ENCODE results near the gene PCDHGA1. TPM values are rescaled to one million over a fixed set of nuclear protein-coding genes. Genes with fewer than 3 reads are reported as not detected.

PCDHGA1 gene
- total RNA-seq, 1 donor from 2014 or later: 0.13 TPM

- TF ChIP-seq, protein P1, sequence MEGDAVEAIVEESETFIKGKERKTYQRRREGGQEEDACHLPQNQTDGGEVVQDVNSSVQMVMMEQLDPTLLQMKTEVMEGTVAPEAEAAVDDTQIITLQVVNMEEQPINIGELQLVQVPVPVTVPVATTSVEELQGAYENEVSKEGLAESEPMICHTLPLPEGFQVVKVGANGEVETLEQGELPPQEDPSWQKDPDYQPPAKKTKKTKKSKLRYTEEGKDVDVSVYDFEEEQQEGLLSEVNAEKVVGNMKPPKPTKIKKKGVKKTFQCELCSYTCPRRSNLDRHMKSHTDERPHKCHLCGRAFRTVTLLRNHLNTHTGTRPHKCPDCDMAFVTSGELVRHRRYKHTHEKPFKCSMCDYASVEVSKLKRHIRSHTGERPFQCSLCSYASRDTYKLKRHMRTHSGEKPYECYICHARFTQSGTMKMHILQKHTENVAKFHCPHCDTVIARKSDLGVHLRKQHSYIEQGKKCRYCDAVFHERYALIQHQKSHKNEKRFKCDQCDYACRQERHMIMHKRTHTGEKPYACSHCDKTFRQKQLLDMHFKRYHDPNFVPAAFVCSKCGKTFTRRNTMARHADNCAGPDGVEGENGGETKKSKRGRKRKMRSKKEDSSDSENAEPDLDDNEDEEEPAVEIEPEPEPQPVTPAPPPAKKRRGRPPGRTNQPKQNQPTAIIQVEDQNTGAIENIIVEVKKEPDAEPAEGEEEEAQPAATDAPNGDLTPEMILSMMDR (IDR thresholded peaks at IDR 0.05): no peak
- Mint-ChIP-seq H3K4me3 (ENCODE audit: unreplicated experiment) (no peak overlapping the region), H3K27ac (ENCODE audit: unreplicated experiment) (no peak overlapping the region), H3K4me1 (ENCODE audit: unreplicated experiment) (no peaks in the 10 kb centered on the region), H3K36me3 (ENCODE audit: unreplicated experiment) (no peaks in the 10 kb centered on the region), H3K9me3 (ENCODE audit: unreplicated experiment) (peaks cover 17% of the 10 kb centered on the region), H3K27me3 (ENCODE audit: unreplicated experiment) (no peaks in the 10 kb centered on the region)
- no peak for DNase-seq (ENCODE audit: extremely low spot score, unreplicated experiment)
Measured at GRCh38 chr5:141366016-141366896, 35.9 kb downstream of the PCDHGA1 start.

GRCh38 chr5:141369994-141370848 lies 39.9 kb downstream of the PCDHGA1 start, which contains the start of gene PCDHGB3:
Gene PCDHGB3 (plus strand): TSS chr5:141370242. CDS start chr5:141370395, 153 bp downstream.
- Mint-ChIP-seq H3K36me3 (ENCODE audit: unreplicated experiment) (no peaks in the 10 kb centered on the region), H3K9me3 (ENCODE audit: unreplicated experiment) (peaks cover 18% of the 10 kb centered on the region), H3K27me3 (ENCODE audit: unreplicated experiment) (no peaks in the 10 kb centered on the region), H3K4me1 (ENCODE audit: unreplicated experiment) (no peaks in the 10 kb centered on the region), H3K27ac (ENCODE audit: unreplicated experiment) (no peak within 1 kb of the TSS), H3K4me3 (ENCODE audit: unreplicated experiment) (no peak within 1 kb of the TSS)
- TF ChIP-seq, protein P1 (IDR thresholded peaks at IDR 0.05): no peak
- DNase-seq (ENCODE audit: extremely low spot score, unreplicated experiment): no peak

DNA sequence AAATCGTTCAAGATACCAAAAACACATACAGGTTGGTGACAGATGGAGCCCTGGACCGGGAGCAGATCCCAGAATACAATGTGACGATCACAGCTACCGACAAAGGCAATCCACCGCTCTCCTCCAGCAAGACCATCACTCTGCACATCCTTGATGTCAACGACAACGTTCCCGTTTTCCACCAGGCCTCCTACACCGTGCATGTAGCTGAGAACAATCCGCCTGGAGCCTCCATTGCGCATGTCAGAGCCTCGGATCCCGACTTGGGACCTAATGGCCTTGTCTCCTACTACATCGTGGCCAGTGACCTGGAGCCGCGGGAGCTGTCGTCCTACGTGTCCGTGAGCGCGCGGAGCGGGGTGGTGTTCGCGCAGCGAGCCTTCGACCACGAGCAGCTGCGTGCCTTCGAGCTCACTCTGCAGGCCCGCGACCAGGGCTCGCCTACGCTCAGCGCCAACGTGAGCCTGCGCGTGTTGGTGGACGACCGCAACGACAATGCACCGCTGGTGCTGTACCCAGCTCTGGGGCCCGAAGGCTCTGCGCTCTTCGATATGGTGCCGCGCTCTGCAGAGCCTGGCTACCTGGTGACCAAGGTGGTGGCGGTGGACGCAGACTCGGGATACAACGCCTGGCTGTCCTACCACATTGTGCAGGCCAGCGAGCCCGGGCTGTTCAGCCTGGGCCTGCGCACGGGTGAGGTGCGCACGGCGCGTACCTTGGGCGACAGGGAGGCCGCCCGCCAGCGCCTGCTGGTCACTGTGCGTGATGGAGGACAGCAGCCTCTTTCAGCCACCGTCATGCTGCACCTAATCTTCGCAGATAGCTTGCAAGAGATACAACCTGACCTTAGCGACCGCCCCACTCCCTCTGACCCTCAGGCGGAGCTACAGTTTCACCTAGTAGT lies 41.5 kb downstream of the PCDHGA1 start:
- Mint-ChIP-seq H3K36me3 (ENCODE audit: unreplicated experiment) (no peaks in the 10 kb centered on the region), H3K4me3 (ENCODE audit: unreplicated experiment) (no peak overlapping the region), H3K4me1 (ENCODE audit: unreplicated experiment) (no peaks in the 10 kb centered on the region), H3K27me3 (ENCODE audit: unreplicated experiment) (no peaks in the 10 kb centered on the region), H3K27ac (ENCODE audit: unreplicated experiment) (no peak overlapping the region), H3K9me3 (ENCODE audit: unreplicated experiment) (peaks cover 18% of the 10 kb centered on the region)
- TF ChIP-seq, protein P1 (IDR thresholded peaks at IDR 0.05): no peak
- peak; percentile 84 for DNase-seq (ENCODE audit: extremely low spot score, unreplicated experiment)

DNA sequence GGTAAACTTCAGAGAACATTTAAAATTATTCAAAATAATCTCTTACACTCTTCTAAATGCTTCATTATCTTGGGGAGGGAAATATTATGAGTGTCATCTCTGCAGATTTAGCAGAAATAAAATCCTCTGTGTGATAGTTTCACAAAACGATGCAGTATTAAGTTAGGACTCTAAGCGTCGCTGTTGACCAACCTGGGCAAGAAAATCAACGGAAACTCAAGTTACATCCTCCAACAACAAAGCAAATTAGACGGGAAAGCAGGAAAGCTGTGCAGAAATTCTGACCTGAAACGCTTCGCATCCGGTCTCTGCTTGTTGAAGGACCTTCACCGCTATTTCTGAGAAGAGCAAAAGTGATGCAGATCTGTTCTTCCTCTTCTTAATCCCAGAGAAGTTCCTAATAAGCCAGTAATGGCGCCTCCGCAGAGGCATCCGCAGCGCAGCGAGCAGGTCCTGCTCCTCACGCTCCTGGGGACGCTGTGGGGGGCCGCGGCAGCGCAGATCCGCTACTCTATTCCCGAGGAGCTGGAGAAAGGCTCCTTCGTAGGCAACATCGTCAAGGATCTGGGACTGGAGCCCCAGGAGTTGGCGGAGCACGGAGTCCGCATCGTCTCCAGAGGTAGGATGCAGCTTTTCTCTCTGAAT lies 43.5 kb downstream of the PCDHGA1 start, which contains the start of gene PCDHGA6:
Gene PCDHGA6, plus strand, starts transcription at position 219 of the 645 bp plus-strand sequence. Its CDS starts 193 bp downstream, at position 412.
- no peak within 1 kb of the TSS for H3K4me3 Mint-ChIP-seq (ENCODE audit: unreplicated experiment)
- H3K4me1 Mint-ChIP-seq (ENCODE audit: unreplicated experiment): no peaks in the 10 kb centered on the region
- peaks cover 22% of the 10 kb centered on the region for H3K9me3 Mint-ChIP-seq (ENCODE audit: unreplicated experiment)
- no peaks in the 10 kb centered on the region for H3K36me3 Mint-ChIP-seq (ENCODE audit: unreplicated experiment)
- no peaks in the 10 kb centered on the region for H3K27me3 Mint-ChIP-seq (ENCODE audit: unreplicated experiment)
- peak; percentile 81 for DNase-seq (ENCODE audit: extremely low spot score, unreplicated experiment)
- TF ChIP-seq, protein P1 (IDR thresholded peaks at IDR 0.05): no peak
- H3K27ac Mint-ChIP-seq (ENCODE audit: unreplicated experiment): no peak within 1 kb of the TSS

Data from osteocyte (in vitro differentiated cells).